ENCODE measurements around the gene AGER. TPM values are rescaled to one million over a fixed set of nuclear protein-coding genes. Genes with fewer than 3 reads are reported as not detected.

Gene AGER
- total RNA-seq, 2 experiments from 2014 or later: 15.5 to 16.4 TPM

GRCh38 chr6:32181148-32181702 is 2.8 kb downstream of the AGER start:
- no peak for DNase-seq
- ChIA-PET POLR2A (interaction anchor here (6.5 kb wide), 1 partner anchor 9 kb away, joined by 72 read pairs; the partner anchor contains the start of genes GPSM3 and PBX2), CTCF (no interaction called here)
- intact Hi-C loops (cut with micrococcal nuclease): no loop called here
- Mint-ChIP-seq H3K9me3 (no peaks in the 10 kb centered on the region), H3K27ac (peak overlapping the region; percentile 50), H3K27me3 (no peaks in the 10 kb centered on the region), H3K36me3 (ENCODE audit: low read depth) (peaks cover 44% of the 10 kb centered on the region), H3K4me3 (no peak overlapping the region), H3K4me1 (ENCODE audit: low read depth) (peaks cover 58% of the 10 kb centered on the region)
- no peak for ATAC-seq
- TF ChIP-seq CTCF (IDR thresholded peaks at IDR 0.05): no peak

DNA sequence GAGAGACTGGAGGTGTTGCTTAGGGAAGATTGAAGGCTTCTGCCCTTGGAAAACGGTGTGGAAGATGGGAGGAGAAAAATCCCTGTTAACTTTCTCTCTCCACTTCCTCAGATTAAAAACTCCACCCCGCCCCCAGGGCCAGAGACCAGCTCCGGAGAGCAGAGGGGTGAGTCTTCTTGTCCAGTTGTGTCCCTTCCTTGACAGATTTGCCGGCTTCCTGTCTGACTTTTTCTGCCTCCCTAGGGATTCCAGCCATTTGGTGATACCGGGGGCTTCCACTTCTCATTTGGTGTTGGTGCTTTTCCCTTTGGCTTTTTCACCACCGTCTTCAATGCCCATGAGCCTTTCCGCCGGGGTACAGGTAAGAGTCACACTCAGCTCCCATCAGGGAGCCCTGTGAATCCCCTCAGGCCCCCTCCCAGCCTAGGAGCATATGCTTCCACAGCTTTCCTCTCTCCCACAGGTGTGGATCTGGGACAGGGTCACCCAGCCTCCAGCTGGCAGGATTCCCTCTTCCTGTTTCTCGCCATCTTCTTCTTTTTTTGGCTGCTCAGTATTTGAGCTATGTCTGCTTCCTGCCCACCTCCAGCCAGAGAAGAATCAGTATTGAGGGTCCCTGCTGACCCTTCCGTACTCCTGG is 4.2 kb downstream of the AGER start:
- DNase-seq: no peak
- Mint-ChIP-seq H3K9me3 (no peaks in the 10 kb centered on the region), H3K36me3 (ENCODE audit: low read depth) (peaks cover 37% of the 10 kb centered on the region), H3K4me3 (peak overlapping the region; percentile 94), H3K27ac (peak overlapping the region; percentile 75), H3K27me3 (no peaks in the 10 kb centered on the region), H3K4me1 (ENCODE audit: low read depth) (peaks cover 55% of the 10 kb centered on the region)
- intact Hi-C loops (cut with micrococcal nuclease): loop anchor here (2.0 kb wide), 1 partner anchor 15 kb away; no protein-coding TSS in a partner anchor
- ChIA-PET POLR2A (interaction anchor here (1.0 to 6.5 kb wide), 3 partner anchors 10 to 49 kb away, joined by 3 to 72 read pairs (median 8); partner anchors contain the start of genes FKBPL, GPSM3 and PBX2), CTCF (interaction anchor here (0.8 to 1.7 kb wide), 5 partner anchors 13 to 61 kb away, joined by 3 to 6 read pairs (median 4); no protein-coding TSS in a partner anchor)
- ATAC-seq: no peak
- no peak for TF ChIP-seq CTCF (IDR thresholded peaks at IDR 0.05)

GRCh38 chr6:32178547-32179440 is 5.3 kb downstream of the AGER start:
- DNase-seq (no peak), ATAC-seq (no peak)
- H3K4me3 Mint-ChIP-seq: peak overlapping the region; percentile 94
- H3K4me1 Mint-ChIP-seq (ENCODE audit: low read depth): peaks cover 62% of the 10 kb centered on the region
- POLR2A ChIA-PET: interaction anchor here (0.9 to 6.5 kb wide), 6 partner anchors 11 to 50 kb away, joined by 3 to 72 read pairs (median 6); partner anchors contain the start of genes ATF6B, FKBPL, GPSM3 and PBX2
- H3K9me3 Mint-ChIP-seq: no peaks in the 10 kb centered on the region
- no peaks in the 10 kb centered on the region for H3K27me3 Mint-ChIP-seq
- H3K27ac Mint-ChIP-seq: peak overlapping the region; percentile 96
- peaks cover 34% of the 10 kb centered on the region for H3K36me3 Mint-ChIP-seq (ENCODE audit: low read depth)
- intact Hi-C loops (cut with micrococcal nuclease): loop anchor here (2.0 kb wide), 1 partner anchor 16 kb away; no protein-coding TSS in a partner anchor
- no peak for TF ChIP-seq CTCF (IDR thresholded peaks at IDR 0.05)
- CTCF ChIA-PET: interaction anchor here (0.8 to 1.7 kb wide), 5 partner anchors 14 to 60 kb away, joined by 3 to 6 read pairs (median 4); no protein-coding TSS in a partner anchor

GRCh38 chr6:32177788-32178546 is 6.1 kb downstream of the AGER start, which contains the start of gene RNF5:
Gene RNF5 (plus strand): TSS chr6:32178405. CDS start chr6:32178512, 107 bp downstream.
- Mint-ChIP-seq H3K27me3 (no peaks in the 10 kb centered on the region), H3K9me3 (no peaks in the 10 kb centered on the region), H3K36me3 (ENCODE audit: low read depth) (peaks cover 31% of the 10 kb centered on the region), H3K4me1 (ENCODE audit: low read depth) (peaks cover 66% of the 10 kb centered on the region), H3K27ac (peak within 1 kb of the TSS; percentile 96), H3K4me3 (peak within 1 kb of the TSS; percentile 94)
- DNase-seq (peak; percentile 98), ATAC-seq (peak; percentile 88)
- no peak for TF ChIP-seq CTCF (IDR thresholded peaks at IDR 0.05)
- POLR2A ChIA-PET: interaction anchor here (1.0 to 6.5 kb wide), 5 partner anchors 10 to 668 kb away, joined by 3 to 72 read pairs (median 5); partner anchors contain the start of genes ATF6B, GPSM3 and PBX2
- intact Hi-C loops (cut with micrococcal nuclease): loop anchor here (2.0 kb wide), 1 partner anchor 17 kb away; no protein-coding TSS in a partner anchor
- CTCF ChIA-PET: interaction anchor here (0.8 kb wide), 1 partner anchor 18 kb away, joined by 3 read pairs; no protein-coding TSS in a partner anchor

Measured in activated CD8-positive, alpha-beta T cell treated with anti-CD3 and anti-CD28 coated beads for 36 hours (primary cell).